SK-N-SH treated with all-trans-retinoic acid at 6 μM for 48 hours (cell line): ENCODE results near the gene PDE4DIP.
"Not testable (repeated sequence)": the region's sequence is repeated elsewhere in the genome, so short reads cannot be mapped to it uniquely, and the experiment has no call there.

ENCODE experiments used
- BACH2 ChIP-seq: fragments of 250-450 bp; sonication (Bioruptor Pico); IDR thresholded peaks from 2 replicates; pipeline ENCODE4 v1.9.0; 2021; ENCODE audit warnings: mild to moderate bottlenecking, borderline replicate concordance
- CSDC2 ChIP-seq: fragments of 250-450 bp; sonication (Bioruptor Pico); IDR thresholded peaks from 2 replicates; pipeline ENCODE4 v1.5.0; 2020; ENCODE audit warnings: mild to moderate bottlenecking, moderate library complexity
- ESRRG ChIP-seq: fragments of 250-450 bp; sonication (Bioruptor Pico); IDR thresholded peaks from 2 replicates; pipeline ENCODE4 v1.6.1; 2021; ENCODE audit warnings: mild to moderate bottlenecking
- ISL1 ChIP-seq: fragments of 250-450 bp; sonication (Bioruptor Pico); IDR thresholded peaks from 2 replicates; pipeline ENCODE4 v2.1.2; 2022; ENCODE audit warnings: mild to moderate bottlenecking, moderate library complexity
- PPARA ChIP-seq: fragments of 250-450 bp; sonication (Bioruptor Pico); IDR thresholded peaks from 2 replicates; pipeline ENCODE4 v1.5.0; 2020; ENCODE audit warnings: mild to moderate bottlenecking, borderline replicate concordance
- RARB ChIP-seq: fragments of 250-450 bp; sonication (Bioruptor Pico); IDR thresholded peaks from 2 replicates; pipeline ENCODE4 v1.8.0; 2021; ENCODE audit warnings: mild to moderate bottlenecking, moderate library complexity
- SNAI2 ChIP-seq: fragments of 250-450 bp; sonication (Bioruptor Pico); IDR thresholded peaks from 2 replicates; pipeline ENCODE4 v1.5.0; 2020; ENCODE audit warnings: mild to moderate bottlenecking, moderate library complexity
- TCF4 ChIP-seq: fragments of 250-450 bp; sonication (Bioruptor Pico); IDR thresholded peaks from 2 replicates; pipeline ENCODE4 v1.8.0; 2021; ENCODE audit warnings: mild to moderate bottlenecking, moderate library complexity, borderline replicate concordance
- ZFP30 ChIP-seq: fragments of 450-650 bp; formaldehyde crosslinking; IDR thresholded peaks from 2 replicates; pipeline ENCODE4 v1.5.0; 2022; ENCODE audit warnings: mild to moderate bottlenecking, moderate library complexity
- ZNF565 ChIP-seq: fragments of 450-650 bp; formaldehyde crosslinking; conservative IDR thresholded peaks from 2 replicates; pipeline ENCODE4 v1.5.0; 2020; ENCODE audit warnings: low read depth, mild to moderate bottlenecking, moderate library complexity
- ZNF70 ChIP-seq: fragments of 450-650 bp; formaldehyde crosslinking; IDR thresholded peaks from 2 replicates; pipeline ENCODE4 v1.5.0; 2020; ENCODE audit warnings: mild to moderate bottlenecking, moderate library complexity
- TF ChIP-seq, protein P1 (sequence below): fragments of 250-450 bp; sonication (Bioruptor Pico); IDR thresholded peaks from 2 replicates; pipeline ENCODE4 v1.8.0; 2020; ENCODE audit warnings: mild to moderate bottlenecking, moderate library complexity, borderline replicate concordance

DNA sequence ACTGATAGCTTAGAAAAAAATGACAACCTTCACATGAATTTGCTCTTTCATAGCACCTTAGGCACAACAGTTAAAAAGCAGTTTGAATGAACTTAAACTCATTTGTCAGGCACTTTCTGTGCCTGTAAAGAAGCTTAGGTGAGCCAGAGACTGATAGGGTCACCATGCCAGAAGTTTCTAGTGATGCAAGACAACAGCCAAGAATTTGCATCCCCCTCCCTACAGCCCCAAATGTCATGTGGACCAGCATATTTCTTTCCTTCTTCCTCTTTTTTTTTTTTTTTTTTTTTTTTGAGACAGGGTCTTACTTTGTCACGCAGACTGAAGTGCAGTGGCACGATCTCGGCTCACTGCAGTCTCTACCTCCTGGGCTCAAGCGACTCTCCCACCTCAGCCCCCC lies 169.3 kb downstream of the PDE4DIP start:
- not testable (repeated sequence) for TF ChIP-seq SNAI2 (CRISPR knock-in tag); ZNF565 (CRISPR knock-in tag); TCF4 (CRISPR knock-in tag); ZNF70; CSDC2; ISL1 (CRISPR knock-in tag); ZFP30 (CRISPR knock-in tag); BACH2 (CRISPR knock-in tag); PPARA; ESRRG (CRISPR knock-in tag); RARB
- TF ChIP-seq, protein P1, sequence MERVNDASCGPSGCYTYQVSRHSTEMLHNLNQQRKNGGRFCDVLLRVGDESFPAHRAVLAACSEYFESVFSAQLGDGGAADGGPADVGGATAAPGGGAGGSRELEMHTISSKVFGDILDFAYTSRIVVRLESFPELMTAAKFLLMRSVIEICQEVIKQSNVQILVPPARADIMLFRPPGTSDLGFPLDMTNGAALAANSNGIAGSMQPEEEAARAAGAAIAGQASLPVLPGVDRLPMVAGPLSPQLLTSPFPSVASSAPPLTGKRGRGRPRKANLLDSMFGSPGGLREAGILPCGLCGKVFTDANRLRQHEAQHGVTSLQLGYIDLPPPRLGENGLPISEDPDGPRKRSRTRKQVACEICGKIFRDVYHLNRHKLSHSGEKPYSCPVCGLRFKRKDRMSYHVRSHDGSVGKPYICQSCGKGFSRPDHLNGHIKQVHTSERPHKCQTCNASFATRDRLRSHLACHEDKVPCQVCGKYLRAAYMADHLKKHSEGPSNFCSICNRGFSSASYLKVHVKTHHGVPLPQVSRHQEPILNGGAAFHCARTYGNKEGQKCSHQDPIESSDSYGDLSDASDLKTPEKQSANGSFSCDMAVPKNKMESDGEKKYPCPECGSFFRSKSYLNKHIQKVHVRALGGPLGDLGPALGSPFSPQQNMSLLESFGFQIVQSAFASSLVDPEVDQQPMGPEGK (CRISPR knock-in tag), result not testable (repeated sequence)
